Upper lobe of left lung (tissue), 6 donors: ENCODE data around the gene DIAPH3. TPM values are rescaled to one million over a fixed set of nuclear protein-coding genes. Genes with fewer than 3 reads are reported as not detected.

Experiments
- ATAC-seq, 2 donors: fragments of 200-7000 bp; cut with Tn5 transposase; one replicate each; pipeline ENCODE4 v1.9.1; 2022; ENCODE audit warnings: mild to moderate bottlenecking in 2 of 2, moderate library complexity in 2 of 2; ENCODE audit not compliant: low FRiP score in 2 of 2
- DNase-seq, 2 donors: peaks; one replicate each; pipeline ENCODE4 v3.0.0-alpha.2; 2019 to 2020
- H3K27ac ChIP-seq, 4 donors: fragments of 200-600 bp; sonication (generic); one replicate each; pipeline ENCODE4 v1.5.1; 2016 to 2019
- H3K27me3 ChIP-seq, 4 donors: fragments of 200-600 bp; sonication (generic); one replicate each; pipeline ENCODE4 v1.5.1; 2017 to 2019
- H3K36me3 ChIP-seq, 4 donors: fragments of 200-600 bp; sonication (generic); one replicate each; pipeline ENCODE4 v1.5.1; 2016 to 2019
- H3K4me1 ChIP-seq, 4 donors: fragments of 200-600 bp; sonication (generic); one replicate each; pipeline ENCODE4 v1.5.1; 2018 to 2019
- H3K4me3 ChIP-seq, 4 donors: fragments of 200-600 bp; sonication (generic); one replicate each; pipeline ENCODE4 v1.5.1; 2017 to 2019; ENCODE audit warnings: mild to moderate bottlenecking in 2 of 4, moderate library complexity in 1 of 4
- H3K9me3 ChIP-seq, 4 donors: fragments of 200-600 bp; sonication (generic); one replicate each; pipeline ENCODE4 v1.5.1; 2018 to 2019
- EP300 ChIP-seq, 4 donors: sonication (generic); formaldehyde crosslinking; IDR thresholded peaks; one replicate each; pipeline ENCODE4 v1.5.1; 2017; ENCODE audit warnings: antibody characterized with exemption in 4 of 4, control low read depth in 2 of 4
- POLR2A ChIP-seq, 4 donors: fragments of 450-650 bp; IDR thresholded peaks; one replicate each; pipeline ENCODE4 v1.5.1; 2016 to 2017; ENCODE audit warnings: antibody characterized with exemption in 4 of 4, mild to moderate bottlenecking in 2 of 4
- POLR2AphosphoS5 ChIP-seq, 2 donors: sonication (generic); formaldehyde crosslinking; IDR thresholded peaks; one replicate each; pipeline ENCODE4 v1.5.1; 2017; ENCODE audit warnings: antibody characterized with exemption in 2 of 2
- WGBS, 2 donors: methylation state at CpG; one replicate each; pipeline ENCODE4 v1.1.5; 2017 to 2018; 5-methylcytosine and 5-hydroxymethylcytosine counted together
- total RNA-seq, 6 donors: library from RNA; depleted of rRNA in 4 of 6; stranded (reverse); fragments of >200 nt in 4 of 6; gene quantifications; one replicate each; pipeline versions ENCODE4 v1.1.0 to v1.2.1, GENCODE V29; 2016 to 2021
- TF ChIP-seq, protein P1 (sequence below), 6 experiments: fragments of 450-650 bp in 4 of 6; fragments of 200-600 bp in 2 of 6; sonication (generic) in 2 of 6; IDR thresholded peaks; one replicate each; pipeline ENCODE4 v1.5.1; 2016 to 2019; ENCODE audit warnings: antibody characterized with exemption in 6 of 6
- donor health status: DM: no; HTN: no; CAD: no; lungs with moderate emphysema.
- donor health status: DM: no; HTN: yes; CAD: no; lungs with severe emphysema.

Gene DIAPH3
- total RNA-seq, 6 donors from 2014 or later: 2.8 to 6.3 (median 5.4) TPM

DNA sequence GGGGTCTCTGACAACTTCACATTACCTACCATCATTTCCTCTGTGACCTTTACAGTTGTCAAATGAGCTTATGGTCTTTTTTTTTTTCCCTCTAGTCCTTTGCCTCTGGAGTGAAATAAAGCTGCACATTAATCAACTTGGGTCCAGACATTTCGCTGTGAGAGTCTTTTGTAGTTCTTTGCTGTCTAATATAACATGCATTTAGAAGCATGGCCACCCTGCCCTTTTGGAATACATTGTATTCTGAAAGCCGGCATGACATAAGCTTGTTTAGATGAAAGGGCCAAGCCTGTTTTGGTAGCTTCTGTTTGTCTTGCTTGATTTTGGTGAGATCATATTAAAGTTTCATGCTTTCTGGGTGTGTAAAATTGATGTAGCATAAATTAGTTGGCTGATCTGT is 509.8 kb downstream of the DIAPH3 start:
- H3K9me3 ChIP-seq: no peaks in the 10 kb centered on the region
- ATAC-seq: no peak
- WGBS, 2 donors: 92 to 94% methylated on average over 2 of the region's 2 CpGs

DNA sequence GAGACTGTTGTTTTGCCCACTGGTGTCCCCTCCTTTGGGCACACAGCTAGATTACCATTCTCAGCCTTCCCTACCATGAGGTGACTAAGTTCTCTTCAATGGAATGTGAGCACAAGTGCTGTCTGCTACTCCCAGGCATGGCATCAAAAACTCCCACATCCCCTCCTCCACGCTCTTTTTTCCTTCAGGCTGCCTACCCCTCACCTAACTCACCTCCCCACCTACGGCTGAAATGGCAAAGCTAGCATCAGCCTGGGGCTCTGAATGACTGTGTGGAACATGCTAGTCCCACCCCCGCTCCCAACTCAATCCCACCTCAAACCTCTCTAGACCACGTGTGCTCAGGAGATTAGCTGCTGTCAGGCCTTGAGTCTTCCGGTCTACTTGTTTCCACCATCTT is 512.2 kb downstream of the DIAPH3 start:
- H3K27ac ChIP-seq: no peak overlapping the region
- DNase-seq: no peak
- ATAC-seq: no peak
- no peaks in the 10 kb centered on the region for H3K27me3 ChIP-seq
- H3K4me3 ChIP-seq: no peak overlapping the region
- H3K4me1 ChIP-seq: no peaks in the 10 kb centered on the region
- TF ChIP-seq, protein P1, sequence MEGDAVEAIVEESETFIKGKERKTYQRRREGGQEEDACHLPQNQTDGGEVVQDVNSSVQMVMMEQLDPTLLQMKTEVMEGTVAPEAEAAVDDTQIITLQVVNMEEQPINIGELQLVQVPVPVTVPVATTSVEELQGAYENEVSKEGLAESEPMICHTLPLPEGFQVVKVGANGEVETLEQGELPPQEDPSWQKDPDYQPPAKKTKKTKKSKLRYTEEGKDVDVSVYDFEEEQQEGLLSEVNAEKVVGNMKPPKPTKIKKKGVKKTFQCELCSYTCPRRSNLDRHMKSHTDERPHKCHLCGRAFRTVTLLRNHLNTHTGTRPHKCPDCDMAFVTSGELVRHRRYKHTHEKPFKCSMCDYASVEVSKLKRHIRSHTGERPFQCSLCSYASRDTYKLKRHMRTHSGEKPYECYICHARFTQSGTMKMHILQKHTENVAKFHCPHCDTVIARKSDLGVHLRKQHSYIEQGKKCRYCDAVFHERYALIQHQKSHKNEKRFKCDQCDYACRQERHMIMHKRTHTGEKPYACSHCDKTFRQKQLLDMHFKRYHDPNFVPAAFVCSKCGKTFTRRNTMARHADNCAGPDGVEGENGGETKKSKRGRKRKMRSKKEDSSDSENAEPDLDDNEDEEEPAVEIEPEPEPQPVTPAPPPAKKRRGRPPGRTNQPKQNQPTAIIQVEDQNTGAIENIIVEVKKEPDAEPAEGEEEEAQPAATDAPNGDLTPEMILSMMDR (IDR thresholded peaks at IDR 0.05): no peak
- TF ChIP-seq EP300 (IDR thresholded peaks at IDR 0.05): no peak
- no peak for TF ChIP-seq POLR2A (IDR thresholded peaks at IDR 0.05)
- no peak for TF ChIP-seq POLR2AphosphoS5 (IDR thresholded peaks at IDR 0.05)
- no peaks in the 10 kb centered on the region for H3K9me3 ChIP-seq
- no peaks in the 10 kb centered on the region for H3K36me3 ChIP-seq
- WGBS, 2 donors: 90 to 100% methylated on average over 5 of the region's 5 CpGs

More for the DNA sequence above, 509.8 kb downstream of the DIAPH3 start:
- H3K27ac ChIP-seq: no peak overlapping the region
- H3K4me3 ChIP-seq: no peak overlapping the region
- H3K36me3 ChIP-seq: no peaks in the 10 kb centered on the region
- DNase-seq: no peak
- H3K27me3 ChIP-seq: no peaks in the 10 kb centered on the region
- H3K4me1 ChIP-seq: no peaks in the 10 kb centered on the region
- TF ChIP-seq POLR2A (IDR thresholded peaks at IDR 0.05): no peak
- no peak for TF ChIP-seq EP300 (IDR thresholded peaks at IDR 0.05)
- TF ChIP-seq, protein P1 (IDR thresholded peaks at IDR 0.05): no peak
- TF ChIP-seq POLR2AphosphoS5 (IDR thresholded peaks at IDR 0.05): no peak

DNA sequence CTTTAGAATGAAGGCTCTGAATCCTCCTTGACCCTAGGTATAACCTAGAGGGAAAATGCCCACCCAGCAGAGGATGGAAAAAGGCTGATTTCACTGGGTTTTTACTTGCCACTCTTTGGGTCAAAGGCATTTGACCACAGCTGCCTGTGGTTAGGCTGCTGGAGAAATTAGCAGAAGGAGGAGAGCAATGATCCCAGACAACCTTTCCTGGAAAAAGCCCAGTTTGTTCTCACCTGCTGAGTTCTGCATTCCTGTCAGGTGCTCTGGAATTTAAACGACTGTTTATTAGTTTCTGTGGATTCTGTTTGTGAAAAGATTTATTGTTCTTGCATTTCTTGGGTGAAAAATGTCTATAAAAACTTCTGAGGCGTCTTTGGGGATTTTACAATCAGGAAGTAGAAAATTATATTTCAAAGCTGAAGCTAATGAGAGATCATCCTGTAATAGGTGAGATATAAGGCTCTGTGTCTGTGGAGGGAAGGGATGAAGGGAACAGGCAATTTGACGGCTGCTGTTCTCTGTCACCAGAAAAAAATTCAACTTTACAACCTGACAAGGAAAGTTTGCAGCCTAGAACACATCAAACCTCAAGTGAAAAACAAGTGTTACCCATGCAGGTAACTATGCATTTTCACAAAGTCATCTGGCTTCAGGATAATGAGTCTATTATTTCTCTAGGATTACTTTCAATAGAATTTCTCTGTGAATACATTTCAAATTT is 519.7 kb downstream of the DIAPH3 start:
- DNase-seq (no peak), ATAC-seq (no peak)
- no peak for TF ChIP-seq POLR2AphosphoS5 (IDR thresholded peaks at IDR 0.05)
- TF ChIP-seq, protein P1 (IDR thresholded peaks at IDR 0.05): no peak
- Histone ChIP-seq H3K27me3 (no peaks in the 10 kb centered on the region), H3K9me3 (no peaks in the 10 kb centered on the region), H3K4me3 (no peak overlapping the region), H3K36me3 (no peaks in the 10 kb centered on the region), H3K27ac (no peak overlapping the region), H3K4me1 (no peaks in the 10 kb centered on the region)
- WGBS, 2 donors: 21 to 25% methylated on average over 3 of the region's 3 CpGs

DNA sequence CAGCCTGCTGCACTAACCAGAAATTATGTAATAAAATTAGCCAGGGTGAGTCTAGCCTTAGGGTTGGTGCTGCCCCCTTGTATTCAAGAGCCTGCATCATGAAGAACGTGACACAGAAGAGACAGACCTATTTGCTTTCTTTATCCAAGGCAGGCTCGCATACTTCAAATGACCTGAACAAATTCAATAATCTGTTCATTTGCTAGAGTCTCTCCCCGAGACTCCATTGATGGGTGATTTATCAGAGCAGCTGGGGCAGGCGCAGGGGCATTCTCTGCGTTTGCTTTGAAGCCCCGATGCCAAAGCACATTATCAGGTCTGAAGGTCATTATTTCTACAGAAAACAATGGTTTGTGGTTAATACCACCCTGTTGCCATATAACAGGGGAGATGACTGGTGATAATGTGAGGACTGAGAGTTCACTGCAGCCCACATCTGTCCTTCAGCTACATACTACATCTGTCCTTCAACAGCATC is 520.3 kb downstream of the DIAPH3 start:
- Histone ChIP-seq H3K9me3 (no peaks in the 10 kb centered on the region), H3K4me1 (no peaks in the 10 kb centered on the region), H3K36me3 (no peaks in the 10 kb centered on the region), H3K4me3 (no peak overlapping the region), H3K27ac (no peak overlapping the region), H3K27me3 (no peaks in the 10 kb centered on the region)
- TF ChIP-seq POLR2AphosphoS5 (IDR thresholded peaks at IDR 0.05) (no peak), EP300 (IDR thresholded peaks at IDR 0.05) (no peak), POLR2A (IDR thresholded peaks at IDR 0.05) (no peak)
- TF ChIP-seq, protein P1 (IDR thresholded peaks at IDR 0.05): no peak
- ATAC-seq (no peak), DNase-seq (no peak)
- 76 to 84% methylated on average over 6 of the region's 6 CpGs for WGBS, 2 donors

DNA sequence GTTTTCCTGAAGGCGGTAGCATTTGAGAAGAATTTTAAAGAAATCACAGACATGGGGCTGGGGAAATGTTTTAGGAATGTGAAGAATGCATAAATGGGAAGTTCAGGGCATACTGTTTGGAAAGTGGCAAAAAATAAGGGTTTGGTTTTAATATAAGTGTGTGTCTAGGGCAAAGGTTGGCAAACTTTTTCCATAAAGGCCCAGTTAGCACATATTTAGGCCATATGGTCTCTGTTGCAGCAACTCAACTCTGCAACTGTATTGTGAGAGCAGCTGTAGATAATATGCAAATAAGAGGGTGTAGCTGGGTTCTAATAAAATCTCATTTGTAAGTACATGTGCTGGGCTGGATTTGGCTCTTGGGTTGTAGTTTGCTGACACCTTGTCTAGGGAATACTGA is 521.9 kb downstream of the DIAPH3 start:
- H3K4me3 ChIP-seq: no peak overlapping the region
- no peaks in the 10 kb centered on the region for H3K9me3 ChIP-seq
- H3K27ac ChIP-seq: no peak overlapping the region
- no peak for TF ChIP-seq EP300 (IDR thresholded peaks at IDR 0.05)
- TF ChIP-seq, protein P1 (IDR thresholded peaks at IDR 0.05): no peak
- no peak for TF ChIP-seq POLR2AphosphoS5 (IDR thresholded peaks at IDR 0.05)
- no peak for TF ChIP-seq POLR2A (IDR thresholded peaks at IDR 0.05)
- DNase-seq: no peak
- H3K4me1 ChIP-seq: no peaks in the 10 kb centered on the region
- no peaks in the 10 kb centered on the region for H3K36me3 ChIP-seq
- 72 to 79% methylated on average over 1 of the region's 1 CpG for WGBS, 2 donors
- no peaks in the 10 kb centered on the region for H3K27me3 ChIP-seq
- ATAC-seq: no peak
